Osteoblast (primary cell): ENCODE measurements around the gene PCDHGB7. TPM values are rescaled to one million over a fixed set of nuclear protein-coding genes. Genes with fewer than 3 reads are reported as not detected.
"Not testable (repeated sequence)": the region's sequence is repeated elsewhere in the genome, so short reads cannot be mapped to it uniquely, and the experiment has no call there.

Source experiments
- DNase-seq: peaks from one replicate; pipeline ENCODE4 v3.0.0; 2011; ENCODE audit warnings: low spot score, mixed read lengths; ENCODE audit not compliant: insufficient read length; ENCODE audit errors: missing footprints
- H2AFZ ChIP-seq: 2 replicates; pipeline ENCODE4 v1.6.0; 2011; ENCODE audit warnings: mild to moderate bottlenecking, low read length
- H3K27ac ChIP-seq: 2 replicates; pipeline ENCODE4 v1.5.1; 2011; ENCODE audit warnings: mild to moderate bottlenecking, low read depth, low read length, moderate library complexity
- H3K27me3 ChIP-seq: 2 replicates; pipeline ENCODE4 v1.6.0; 2012; ENCODE audit warnings: mild to moderate bottlenecking, control low read depth, inconsistent platforms, low read length, moderate library complexity; ENCODE audit not compliant: insufficient read depth
- H3K36me3 ChIP-seq: 2 replicates; pipeline ENCODE4 v1.5.1; 2011; ENCODE audit warnings: mild to moderate bottlenecking, low read length, control low read depth, moderate library complexity; ENCODE audit not compliant: insufficient read depth
- H3K4me1 ChIP-seq: 2 replicates; pipeline ENCODE4 v1.5.1; 2011; ENCODE audit warnings: mild to moderate bottlenecking, low read length, control low read depth, moderate library complexity; ENCODE audit not compliant: insufficient read depth
- H3K4me2 ChIP-seq: 2 replicates; pipeline ENCODE4 v1.6.0; 2011; ENCODE audit warnings: mild to moderate bottlenecking, low read length; ENCODE audit not compliant: insufficient read depth
- H3K4me3 ChIP-seq: fragments of 200-600 bp; sonication (generic); 3 replicates; pipeline ENCODE4 v1.5.1; 2012; ENCODE audit warnings: mild to moderate bottlenecking, low read length, inconsistent platforms; ENCODE audit not compliant: insufficient read depth
- H3K79me2 ChIP-seq: 2 replicates; pipeline ENCODE4 v1.6.0; 2012; ENCODE audit warnings: mild to moderate bottlenecking, low read length, control low read depth, inconsistent platforms; ENCODE audit not compliant: insufficient read depth
- H3K9me3 ChIP-seq: 2 replicates; pipeline ENCODE4 v1.5.1; 2011; ENCODE audit warnings: low read depth, low read length, control low read depth
- H4K20me1 ChIP-seq: 2 replicates; pipeline ENCODE4 v1.6.0; 2012; ENCODE audit warnings: mild to moderate bottlenecking, low read length, control low read depth; ENCODE audit not compliant: insufficient read depth
- total RNA-seq: library from RNA; depleted of rRNA; stranded (reverse); fragments of >200 nt; gene quantifications from 2 replicates; pipeline ENCODE4 v1.2.3, GENCODE V29; 2012
- TF ChIP-seq, protein P1 (sequence below): IDR thresholded peaks from 2 replicates; pipeline ENCODE4 v1.5.1; 2011; ENCODE audit warnings: mild to moderate bottlenecking, low read depth, low read length, moderate library complexity; ENCODE audit errors: extremely low read depth

PCDHGB7 gene
- total RNA-seq, 1 donor: 18.5 TPM

DNA sequence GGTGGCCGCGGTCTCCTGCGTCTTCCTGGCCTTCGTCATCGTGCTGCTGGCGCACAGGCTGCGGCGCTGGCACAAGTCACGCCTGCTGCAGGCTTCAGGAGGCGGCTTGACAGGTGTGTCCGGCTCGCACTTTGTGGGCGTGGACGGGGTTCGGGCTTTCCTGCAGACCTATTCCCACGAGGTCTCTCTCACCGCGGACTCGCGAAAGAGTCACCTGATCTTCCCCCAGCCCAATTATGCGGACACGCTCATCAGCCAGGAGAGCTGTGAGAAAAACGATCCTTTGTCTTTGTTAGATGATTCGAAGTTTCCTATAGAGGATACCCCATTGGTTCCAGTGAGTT, 2.2 kb upstream of the PCDHGB7 start:
- not testable (repeated sequence) for H3K36me3 ChIP-seq, H3K27me3 ChIP-seq, H3K4me1 ChIP-seq, H2AFZ ChIP-seq, H3K79me2 ChIP-seq, DNase-seq, H3K9me3 ChIP-seq, H3K27ac ChIP-seq, H3K4me2 ChIP-seq, H3K4me3 ChIP-seq, H4K20me1 ChIP-seq

DNA sequence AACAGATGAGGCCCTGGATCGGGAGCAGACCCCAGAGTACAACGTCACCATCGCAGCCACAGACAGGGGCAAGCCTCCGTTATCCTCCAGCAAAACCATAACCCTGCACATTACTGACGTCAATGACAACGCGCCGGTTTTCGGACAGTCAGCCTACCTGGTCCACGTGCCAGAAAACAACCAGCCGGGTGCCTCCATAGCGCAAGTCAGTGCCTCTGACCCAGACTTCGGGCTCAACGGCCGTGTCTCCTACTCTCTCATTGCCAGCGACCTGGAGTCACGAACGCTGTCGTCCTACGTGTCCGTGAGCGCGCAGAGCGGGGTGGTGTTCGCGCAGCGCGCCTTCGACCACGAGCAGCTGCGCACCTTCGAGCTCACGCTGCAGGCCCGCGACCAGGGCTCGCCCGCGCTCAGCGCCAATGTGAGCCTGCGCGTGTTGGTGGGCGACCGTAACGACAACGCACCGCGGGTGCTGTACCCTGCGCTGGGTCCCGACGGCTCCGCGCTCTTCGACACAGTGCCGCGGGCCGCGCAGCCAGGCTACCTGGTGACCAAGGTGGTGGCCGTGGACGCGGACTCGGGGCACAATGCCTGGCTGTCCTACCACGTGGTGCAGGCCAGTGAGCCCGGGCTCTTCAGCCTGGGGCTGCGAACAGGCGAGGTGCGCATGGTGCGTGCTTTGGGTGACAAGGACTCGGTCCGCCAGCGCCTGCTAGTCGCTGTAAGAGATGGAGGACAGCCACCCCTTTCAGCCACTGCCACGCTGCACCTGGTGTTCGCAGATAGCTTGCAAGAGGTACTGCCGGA, 1.8 kb downstream of the PCDHGB7 start:
- Histone ChIP-seq H4K20me1 (no peaks in the 10 kb centered on the region), H3K4me3 (peak overlapping the region; percentile 14), H3K36me3 (no peaks in the 10 kb centered on the region), H3K27me3 (no peaks in the 10 kb centered on the region), H3K79me2 (peaks cover 11% of the 10 kb centered on the region), H3K4me2 (no peak overlapping the region), H3K27ac (no peak overlapping the region), H3K4me1 (peaks cover 8% of the 10 kb centered on the region), H2AFZ (no peak overlapping the region), H3K9me3 (peaks cover 15% of the 10 kb centered on the region)
- TF ChIP-seq, protein P1, sequence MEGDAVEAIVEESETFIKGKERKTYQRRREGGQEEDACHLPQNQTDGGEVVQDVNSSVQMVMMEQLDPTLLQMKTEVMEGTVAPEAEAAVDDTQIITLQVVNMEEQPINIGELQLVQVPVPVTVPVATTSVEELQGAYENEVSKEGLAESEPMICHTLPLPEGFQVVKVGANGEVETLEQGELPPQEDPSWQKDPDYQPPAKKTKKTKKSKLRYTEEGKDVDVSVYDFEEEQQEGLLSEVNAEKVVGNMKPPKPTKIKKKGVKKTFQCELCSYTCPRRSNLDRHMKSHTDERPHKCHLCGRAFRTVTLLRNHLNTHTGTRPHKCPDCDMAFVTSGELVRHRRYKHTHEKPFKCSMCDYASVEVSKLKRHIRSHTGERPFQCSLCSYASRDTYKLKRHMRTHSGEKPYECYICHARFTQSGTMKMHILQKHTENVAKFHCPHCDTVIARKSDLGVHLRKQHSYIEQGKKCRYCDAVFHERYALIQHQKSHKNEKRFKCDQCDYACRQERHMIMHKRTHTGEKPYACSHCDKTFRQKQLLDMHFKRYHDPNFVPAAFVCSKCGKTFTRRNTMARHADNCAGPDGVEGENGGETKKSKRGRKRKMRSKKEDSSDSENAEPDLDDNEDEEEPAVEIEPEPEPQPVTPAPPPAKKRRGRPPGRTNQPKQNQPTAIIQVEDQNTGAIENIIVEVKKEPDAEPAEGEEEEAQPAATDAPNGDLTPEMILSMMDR: no peak
- DNase-seq: no peak

DNA sequence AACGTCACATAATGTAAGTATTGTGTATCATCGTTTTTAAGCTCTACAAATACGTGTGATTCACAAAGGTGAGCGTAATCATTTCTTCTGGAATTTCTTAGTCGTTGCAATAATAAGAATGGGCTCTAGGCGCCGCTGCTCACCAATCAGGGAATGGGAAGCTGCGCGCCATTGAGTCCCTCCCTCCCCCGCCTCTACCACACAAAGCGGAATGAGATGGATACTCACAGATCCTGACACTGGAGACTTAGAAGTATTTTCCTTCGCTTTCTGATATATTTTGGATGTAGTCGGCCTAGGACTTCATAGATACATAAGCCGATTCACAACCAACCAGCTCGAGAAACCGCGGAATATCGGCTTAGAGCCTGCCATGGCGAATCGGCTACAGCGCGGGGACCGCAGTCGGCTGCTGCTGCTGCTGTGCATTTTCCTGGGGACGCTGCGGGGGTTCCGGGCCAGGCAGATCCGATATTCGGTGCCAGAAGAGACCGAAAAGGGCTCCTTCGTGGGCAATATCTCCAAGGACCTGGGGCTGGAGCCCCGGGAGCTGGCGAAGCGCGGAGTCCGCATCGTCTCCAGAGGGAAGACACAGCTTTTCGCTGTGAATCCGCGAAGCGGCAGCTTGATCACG, 3.5 kb downstream of the PCDHGB7 start, which contains the start of gene PCDHGA11:
TSS of gene PCDHGA11 (plus strand) at position 197 of the 634 bp plus-strand sequence. CDS start at position 374, 177 bp downstream.
- peaks cover 8% of the 10 kb centered on the region for H3K4me1 ChIP-seq
- H3K4me3 ChIP-seq: peak within 1 kb of the TSS; percentile 79
- peak; percentile 95 for DNase-seq
- H3K4me2 ChIP-seq: peak within 1 kb of the TSS; percentile 83
- H3K79me2 ChIP-seq: peaks cover 11% of the 10 kb centered on the region
- no peaks in the 10 kb centered on the region for H4K20me1 ChIP-seq
- H3K27me3 ChIP-seq: no peaks in the 10 kb centered on the region
- H3K27ac ChIP-seq: peak within 1 kb of the TSS; percentile 36
- peak within 1 kb of the TSS; percentile 80 for H2AFZ ChIP-seq
- H3K36me3 ChIP-seq: no peaks in the 10 kb centered on the region
- TF ChIP-seq, protein P1: peak; percentile 78
- peaks cover 15% of the 10 kb centered on the region for H3K9me3 ChIP-seq

DNA sequence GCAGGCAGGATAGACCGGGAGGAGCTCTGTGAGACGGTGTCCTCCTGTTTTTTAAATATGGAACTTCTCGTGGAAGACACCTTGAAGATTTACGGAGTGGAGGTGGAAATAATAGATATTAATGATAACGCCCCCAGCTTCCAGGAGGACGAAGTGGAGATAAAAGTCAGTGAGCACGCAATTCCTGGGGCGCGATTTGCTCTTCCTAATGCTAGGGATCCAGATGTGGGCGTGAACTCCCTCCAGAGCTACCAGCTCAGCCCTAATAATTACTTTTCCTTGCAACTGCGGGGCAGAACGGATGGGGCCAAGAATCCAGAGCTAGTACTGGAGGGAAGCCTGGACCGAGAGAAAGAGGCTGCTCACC, 4.0 kb downstream of the PCDHGB7 start:
- H3K27ac ChIP-seq: peak overlapping the region; percentile 36
- H3K4me2 ChIP-seq: peak overlapping the region; percentile 83
- no peaks in the 10 kb centered on the region for H3K36me3 ChIP-seq
- no peaks in the 10 kb centered on the region for H4K20me1 ChIP-seq
- peak overlapping the region; percentile 80 for H2AFZ ChIP-seq
- H3K79me2 ChIP-seq: peaks cover 12% of the 10 kb centered on the region
- no peak for DNase-seq
- TF ChIP-seq, protein P1: no peak
- H3K4me3 ChIP-seq: peak overlapping the region; percentile 79
- no peaks in the 10 kb centered on the region for H3K27me3 ChIP-seq
- H3K9me3 ChIP-seq: peaks cover 15% of the 10 kb centered on the region
- peaks cover 8% of the 10 kb centered on the region for H3K4me1 ChIP-seq
